NCI-H1105 (cell line): ENCODE data around the gene CARD19.
"Not testable (repeated sequence)": the region's sequence is repeated elsewhere in the genome, so short reads cannot be mapped to it uniquely, and the experiment has no call there.

Experiments used
- DNase-seq: peaks from one replicate; lab custom pipeline; 2025; lab: John Stamatoyannopoulos, UW

Gene CARD19

GRCh38 chr9:93134015-93134739 is 38.2 kb downstream of the CARD19 start, which contains the start of gene NINJ1:
NINJ1 (minus strand) TSS chr9:93134251; CDS start chr9:93134217, 34 bp downstream.
- peak; percentile 50 for DNase-seq

GRCh38 chr9:93134740-93135444 is 38.9 kb downstream of the CARD19 start:
- no peak for DNase-seq

- DNase-seq: no peak
Observed at GRCh38 chr9:93136011-93136440, 40.0 kb downstream of the CARD19 start.

- no peak for DNase-seq
Observed at GRCh38 chr9:93137362-93137761, 41.3 kb downstream of the CARD19 start.

- DNase-seq: no peak
Observed at GRCh38 chr9:93138171-93138764, 42.3 kb downstream of the CARD19 start.

- DNase-seq: no peak
Observed at GRCh38 chr9:93139365-93140182, 43.6 kb downstream of the CARD19 start.

GRCh38 chr9:93141771-93142483 is 45.9 kb downstream of the CARD19 start:
- DNase-seq: no peak

- DNase-seq: no peak
Observed at GRCh38 chr9:93143830-93144530, 48.0 kb downstream of the CARD19 start.

- not testable (repeated sequence) for DNase-seq
Observed at GRCh38 chr9:93146696-93147095, 50.7 kb downstream of the CARD19 start.

- DNase-seq: no peak
Observed at GRCh38 chr9:93147632-93148031, 51.6 kb downstream of the CARD19 start.

- no peak for DNase-seq
Observed at GRCh38 chr9:93148721-93149120, 52.7 kb downstream of the CARD19 start.

GRCh38 chr9:93149361-93149760 is 53.3 kb downstream of the CARD19 start:
- DNase-seq: no peak

GRCh38 chr9:93151097-93151784 is 55.2 kb downstream of the CARD19 start:
- no peak for DNase-seq

- DNase-seq: peak; percentile 35
Observed at GRCh38 chr9:93154293-93154903, 58.4 kb downstream of the CARD19 start.

GRCh38 chr9:93155716-93156474 is 59.9 kb downstream of the CARD19 start:
- no peak for DNase-seq

GRCh38 chr9:93156475-93157008 is 60.5 kb downstream of the CARD19 start:
- no peak for DNase-seq

- peak; percentile 63 for DNase-seq
Observed at GRCh38 chr9:93159601-93160471, 63.8 kb downstream of the CARD19 start.
